ENCODE results near the gene KDM4C.
"Not testable (repeated sequence)": the region's sequence is repeated elsewhere in the genome, so short reads cannot be mapped to it uniquely, and the experiment has no call there.

KDM4C gene

GRCh38 chr9:7176561-7176960, 418.8 kb downstream of the KDM4C start:
- no peaks in the 10 kb centered on the region for H3K27me3 Mint-ChIP-seq
- peaks cover 1% of the 10 kb centered on the region for H3K9me3 Mint-ChIP-seq
- DNase-seq (ENCODE audit: low spot score in 2 of 2) (no peak), ATAC-seq (ENCODE audit: low read depth) (no peak)
- H3K27ac Mint-ChIP-seq, result no peak overlapping the region
- peaks cover 7% of the 10 kb centered on the region for H3K4me1 Mint-ChIP-seq
- H3K36me3 Mint-ChIP-seq, result peaks cover 49% of the 10 kb centered on the region
- no peak overlapping the region for H3K4me3 Mint-ChIP-seq

GRCh38 chr9:7177383-7177782, 419.6 kb downstream of the KDM4C start:
- Mint-ChIP-seq H3K27me3 (no peaks in the 10 kb centered on the region), H3K4me1 (peaks cover 7% of the 10 kb centered on the region), H3K9me3 (peaks cover 2% of the 10 kb centered on the region), H3K4me3 (no peak overlapping the region), H3K36me3 (peaks cover 57% of the 10 kb centered on the region), H3K27ac (no peak overlapping the region)
- ATAC-seq (ENCODE audit: low read depth) (no peak), DNase-seq (ENCODE audit: low spot score in 2 of 2) (no peak)

GRCh38 chr9:7178729-7179128, 421.0 kb downstream of the KDM4C start:
- DNase-seq (ENCODE audit: low spot score in 2 of 2), result no peak
- peaks cover 7% of the 10 kb centered on the region for H3K4me1 Mint-ChIP-seq
- peaks cover 3% of the 10 kb centered on the region for H3K9me3 Mint-ChIP-seq
- no peak for ATAC-seq (ENCODE audit: low read depth)
- no peaks in the 10 kb centered on the region for H3K27me3 Mint-ChIP-seq
- H3K36me3 Mint-ChIP-seq, result peaks cover 54% of the 10 kb centered on the region
- H3K4me3 Mint-ChIP-seq, result no peak overlapping the region
- peak overlapping the region; percentile 6 for H3K27ac Mint-ChIP-seq

- DNase-seq (ENCODE audit: low spot score in 2 of 2), result no peak
- Mint-ChIP-seq H3K27ac (no peak overlapping the region), H3K4me1 (peaks cover 7% of the 10 kb centered on the region), H3K9me3 (peaks cover 4% of the 10 kb centered on the region), H3K36me3 (peaks cover 47% of the 10 kb centered on the region), H3K4me3 (no peak overlapping the region), H3K27me3 (no peaks in the 10 kb centered on the region)
- no peak for ATAC-seq (ENCODE audit: low read depth)
Measured at GRCh38 chr9:7180247-7180646, 422.5 kb downstream of the KDM4C start.

GRCh38 chr9:7183139-7183538, 425.4 kb downstream of the KDM4C start:
- not testable (repeated sequence) for H3K27ac Mint-ChIP-seq, H3K27me3 Mint-ChIP-seq, H3K4me3 Mint-ChIP-seq

GRCh38 chr9:7185612-7186011, 427.8 kb downstream of the KDM4C start:
- Mint-ChIP-seq H3K27me3 (no peaks in the 10 kb centered on the region), H3K27ac (no peak overlapping the region), H3K9me3 (peaks cover 12% of the 10 kb centered on the region), H3K36me3 (peaks cover 42% of the 10 kb centered on the region), H3K4me3 (no peak overlapping the region), H3K4me1 (no peaks in the 10 kb centered on the region)
- no peak for ATAC-seq (ENCODE audit: low read depth)
- no peak for DNase-seq (ENCODE audit: low spot score in 2 of 2)

More at GRCh38 chr9:7183139-7183538, 425.4 kb downstream of the KDM4C start:
- peaks cover 57% of the 10 kb centered on the region for H3K36me3 Mint-ChIP-seq
- not testable (repeated sequence) for ATAC-seq (ENCODE audit: low read depth); DNase-seq (ENCODE audit: low spot score in 2 of 2); H3K4me1 Mint-ChIP-seq; H3K9me3 Mint-ChIP-seq

- DNase-seq (ENCODE audit: low spot score in 2 of 2) (no peak), ATAC-seq (ENCODE audit: low read depth) (no peak)
- no peaks in the 10 kb centered on the region for H3K27me3 Mint-ChIP-seq
- no peaks in the 10 kb centered on the region for H3K4me1 Mint-ChIP-seq
- H3K36me3 Mint-ChIP-seq, result peaks cover 44% of the 10 kb centered on the region
- no peak overlapping the region for H3K4me3 Mint-ChIP-seq
- peaks cover 14% of the 10 kb centered on the region for H3K9me3 Mint-ChIP-seq
- no peak overlapping the region for H3K27ac Mint-ChIP-seq
Measured at GRCh38 chr9:7186175-7186574, 428.4 kb downstream of the KDM4C start.

GRCh38 chr9:7192266-7192665, 434.5 kb downstream of the KDM4C start:
- DNase-seq (ENCODE audit: low spot score in 2 of 2) (no peak), ATAC-seq (ENCODE audit: low read depth) (no peak)
- H3K4me1 Mint-ChIP-seq, result no peaks in the 10 kb centered on the region
- no peak overlapping the region for H3K4me3 Mint-ChIP-seq
- peaks cover 8% of the 10 kb centered on the region for H3K36me3 Mint-ChIP-seq
- no peak overlapping the region for H3K27ac Mint-ChIP-seq
- H3K9me3 Mint-ChIP-seq, result peaks cover 6% of the 10 kb centered on the region
- no peaks in the 10 kb centered on the region for H3K27me3 Mint-ChIP-seq

- Mint-ChIP-seq H3K27ac (no peak overlapping the region), H3K4me3 (no peak overlapping the region), H3K9me3 (peaks cover 5% of the 10 kb centered on the region), H3K36me3 (peaks cover 6% of the 10 kb centered on the region), H3K4me1 (no peaks in the 10 kb centered on the region), H3K27me3 (no peaks in the 10 kb centered on the region)
- no peak for DNase-seq (ENCODE audit: low spot score in 2 of 2)
- ATAC-seq (ENCODE audit: low read depth), result no peak
Measured at GRCh38 chr9:7195526-7195925, 437.8 kb downstream of the KDM4C start.

GRCh38 chr9:7196467-7196866, 438.7 kb downstream of the KDM4C start:
- Mint-ChIP-seq H3K27me3 (no peaks in the 10 kb centered on the region), H3K36me3 (peaks cover 4% of the 10 kb centered on the region), H3K4me1 (no peaks in the 10 kb centered on the region), H3K27ac (no peak overlapping the region), H3K9me3 (peaks cover 1% of the 10 kb centered on the region), H3K4me3 (no peak overlapping the region)
- ATAC-seq (ENCODE audit: low read depth) (no peak), DNase-seq (ENCODE audit: low spot score in 2 of 2) (no peak)

- Mint-ChIP-seq H3K9me3 (peaks cover 1% of the 10 kb centered on the region), H3K36me3 (peaks cover 7% of the 10 kb centered on the region), H3K27me3 (no peaks in the 10 kb centered on the region), H3K4me1 (no peaks in the 10 kb centered on the region), H3K4me3 (no peak overlapping the region), H3K27ac (no peak overlapping the region)
- no peak for ATAC-seq (ENCODE audit: low read depth)
- DNase-seq (ENCODE audit: low spot score in 2 of 2), result no peak
Measured at GRCh38 chr9:7201196-7201595, 443.4 kb downstream of the KDM4C start.

- Mint-ChIP-seq H3K27ac (no peak overlapping the region), H3K27me3 (no peaks in the 10 kb centered on the region), H3K36me3 (peaks cover 3% of the 10 kb centered on the region), H3K4me1 (no peaks in the 10 kb centered on the region), H3K4me3 (no peak overlapping the region), H3K9me3 (no peaks in the 10 kb centered on the region)
- DNase-seq (ENCODE audit: low spot score in 2 of 2) (no peak), ATAC-seq (ENCODE audit: low read depth) (no peak)
Measured at GRCh38 chr9:7205806-7206205, 448.0 kb downstream of the KDM4C start.

- Mint-ChIP-seq H3K27ac (no peak overlapping the region), H3K4me1 (no peaks in the 10 kb centered on the region), H3K36me3 (peaks cover 3% of the 10 kb centered on the region), H3K27me3 (no peaks in the 10 kb centered on the region), H3K4me3 (no peak overlapping the region), H3K9me3 (no peaks in the 10 kb centered on the region)
- ATAC-seq (ENCODE audit: low read depth) (no peak), DNase-seq (ENCODE audit: low spot score in 2 of 2) (no peak)
Measured at GRCh38 chr9:7206221-7206758, 448.5 kb downstream of the KDM4C start.

GRCh38 chr9:7209016-7209715, 451.4 kb downstream of the KDM4C start:
- H3K4me1 Mint-ChIP-seq, result peaks cover 2% of the 10 kb centered on the region
- H3K36me3 Mint-ChIP-seq, result peaks cover 3% of the 10 kb centered on the region
- no peaks in the 10 kb centered on the region for H3K9me3 Mint-ChIP-seq
- ATAC-seq (ENCODE audit: low read depth) (no peak), DNase-seq (ENCODE audit: low spot score in 2 of 2) (no peak)
- peaks cover 4% of the 10 kb centered on the region for H3K27me3 Mint-ChIP-seq
- no peak overlapping the region for H3K27ac Mint-ChIP-seq
- no peak overlapping the region for H3K4me3 Mint-ChIP-seq

GRCh38 chr9:7209990-7210389, 452.2 kb downstream of the KDM4C start:
- DNase-seq (ENCODE audit: low spot score in 2 of 2) (no peak), ATAC-seq (ENCODE audit: low read depth) (no peak)
- no peak overlapping the region for H3K27ac Mint-ChIP-seq
- peaks cover 4% of the 10 kb centered on the region for H3K27me3 Mint-ChIP-seq
- H3K9me3 Mint-ChIP-seq, result no peaks in the 10 kb centered on the region
- H3K36me3 Mint-ChIP-seq, result no peaks in the 10 kb centered on the region
- no peak overlapping the region for H3K4me3 Mint-ChIP-seq
- H3K4me1 Mint-ChIP-seq, result peaks cover 2% of the 10 kb centered on the region
